ENCODE results near the gene TBC1D10A.
A peak's percentile ranks its signal among the peaks of the same experiment; 100 is the strongest.

TBC1D10A gene

DNA sequence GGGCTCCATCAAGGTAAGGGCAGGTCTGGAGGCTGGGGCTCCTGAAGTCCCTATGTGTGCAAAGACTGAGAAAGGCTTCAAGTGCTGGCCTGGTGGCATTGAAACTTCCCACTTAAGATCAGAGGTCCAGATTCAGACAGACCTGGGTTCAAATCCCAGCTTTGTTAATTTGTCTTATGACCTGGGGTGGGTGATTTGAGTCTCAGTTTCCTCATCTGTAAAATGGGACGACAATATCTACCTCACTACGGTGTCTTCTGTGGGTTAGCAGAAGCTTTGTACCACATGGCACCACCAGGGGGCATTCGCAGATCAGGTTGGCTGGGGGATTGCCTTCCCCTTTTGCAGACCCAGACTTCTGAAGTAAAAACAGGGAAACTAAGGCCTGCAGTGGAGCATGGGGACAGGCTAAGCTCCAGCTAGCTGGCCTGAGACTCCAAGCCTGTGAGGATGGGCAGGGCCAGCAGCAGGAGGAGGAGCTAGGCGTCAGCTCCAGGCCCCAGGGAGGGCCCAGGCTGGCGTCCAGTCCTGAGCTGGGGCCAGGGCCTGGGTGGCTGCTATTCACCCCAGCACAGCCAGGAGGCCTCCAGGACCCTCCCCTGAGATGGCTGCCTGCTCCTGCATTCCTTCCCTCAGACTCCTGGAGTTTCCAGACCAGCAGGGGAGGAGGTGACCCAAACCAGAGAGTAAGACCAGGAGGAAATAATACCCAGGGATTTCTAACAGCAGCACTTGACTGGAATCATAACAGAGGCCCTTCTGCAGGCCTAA lies 38.9 kb downstream of the TBC1D10A start:
- TF ChIP-seq, protein P1, sequence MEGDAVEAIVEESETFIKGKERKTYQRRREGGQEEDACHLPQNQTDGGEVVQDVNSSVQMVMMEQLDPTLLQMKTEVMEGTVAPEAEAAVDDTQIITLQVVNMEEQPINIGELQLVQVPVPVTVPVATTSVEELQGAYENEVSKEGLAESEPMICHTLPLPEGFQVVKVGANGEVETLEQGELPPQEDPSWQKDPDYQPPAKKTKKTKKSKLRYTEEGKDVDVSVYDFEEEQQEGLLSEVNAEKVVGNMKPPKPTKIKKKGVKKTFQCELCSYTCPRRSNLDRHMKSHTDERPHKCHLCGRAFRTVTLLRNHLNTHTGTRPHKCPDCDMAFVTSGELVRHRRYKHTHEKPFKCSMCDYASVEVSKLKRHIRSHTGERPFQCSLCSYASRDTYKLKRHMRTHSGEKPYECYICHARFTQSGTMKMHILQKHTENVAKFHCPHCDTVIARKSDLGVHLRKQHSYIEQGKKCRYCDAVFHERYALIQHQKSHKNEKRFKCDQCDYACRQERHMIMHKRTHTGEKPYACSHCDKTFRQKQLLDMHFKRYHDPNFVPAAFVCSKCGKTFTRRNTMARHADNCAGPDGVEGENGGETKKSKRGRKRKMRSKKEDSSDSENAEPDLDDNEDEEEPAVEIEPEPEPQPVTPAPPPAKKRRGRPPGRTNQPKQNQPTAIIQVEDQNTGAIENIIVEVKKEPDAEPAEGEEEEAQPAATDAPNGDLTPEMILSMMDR (IDR thresholded peaks at IDR 0.05; ENCODE audit: low read depth, low read length) = peak; percentile 70
- H3K4me3 ChIP-seq (replicated peaks in 1 of 2; ENCODE audit: low read depth in 2 of 2, low read length in 2 of 2) = peak overlapping the region; percentile 68 to 91
- peak; percentile 89 to 97 for DNase-seq (ENCODE audit: low read depth in 2 of 2)

DNA sequence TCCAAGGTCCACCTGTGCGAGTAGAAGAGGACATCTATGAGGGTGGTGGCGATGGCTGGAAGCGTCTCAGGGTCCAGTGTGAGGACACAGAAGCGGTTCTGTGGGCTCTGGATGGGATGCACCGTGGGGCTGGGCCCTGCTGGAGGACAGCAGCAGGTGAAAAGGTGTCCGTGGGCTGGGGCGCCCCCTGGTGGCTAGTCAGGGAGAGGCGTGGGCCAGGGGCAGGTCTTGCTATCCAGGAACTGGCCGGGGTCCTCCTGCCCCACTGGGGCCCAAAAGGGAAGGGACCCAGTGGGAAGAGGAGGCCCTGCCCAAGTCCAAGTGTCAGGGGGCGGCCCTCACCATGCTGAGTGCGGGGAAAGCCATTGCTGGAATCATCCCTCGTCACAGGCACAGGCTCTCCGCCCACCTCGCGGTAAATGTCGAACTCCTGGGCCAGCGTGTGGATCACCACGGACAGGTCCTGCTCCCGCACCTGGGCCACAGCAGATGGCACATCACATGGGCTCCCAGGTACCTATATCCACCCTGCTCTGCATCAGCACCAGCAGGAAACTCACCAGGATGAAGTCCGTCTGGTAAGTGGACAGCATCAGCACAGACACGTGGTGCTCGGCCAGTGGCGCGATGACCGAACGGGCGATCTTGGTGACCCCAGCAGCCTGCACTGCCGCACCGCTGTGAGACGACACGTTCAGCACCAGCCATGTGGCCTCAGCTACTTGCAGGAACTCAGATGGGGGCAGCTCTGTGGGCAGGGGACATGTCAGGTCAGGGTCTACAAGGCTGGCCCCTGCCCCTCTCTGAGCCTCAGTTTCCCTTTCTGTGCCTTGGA lies 39.7 kb downstream of the TBC1D10A start:
- no peak overlapping the region for H3K4me3 ChIP-seq (replicated peaks in 1 of 2; ENCODE audit: low read depth in 2 of 2, low read length in 2 of 2)
- peak; percentile 57 to 66 for DNase-seq (ENCODE audit: low read depth in 2 of 2)
- TF ChIP-seq, protein P1 (IDR thresholded peaks at IDR 0.05; ENCODE audit: low read depth, low read length) = peak; percentile 90

DNA sequence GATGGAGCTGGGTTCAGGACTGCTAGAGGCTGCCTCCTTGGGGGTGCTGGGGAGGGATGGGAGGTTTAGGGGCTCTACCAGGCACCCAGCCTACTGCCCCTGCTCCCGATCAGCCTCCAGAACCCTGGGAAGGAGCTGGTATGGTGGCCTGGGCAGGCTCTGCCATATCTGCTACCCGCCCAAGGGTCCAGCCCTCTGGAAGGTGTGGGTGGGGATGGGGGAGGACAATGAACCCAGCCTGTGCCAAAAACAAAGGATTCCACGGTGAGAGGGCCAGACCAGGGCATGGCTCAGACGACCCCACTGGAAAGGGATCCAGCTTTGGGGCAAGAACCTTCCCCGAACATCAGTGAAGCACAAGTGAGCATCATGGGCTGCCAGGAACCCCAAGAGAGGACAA lies 40.4 kb downstream of the TBC1D10A start:
- TF ChIP-seq, protein P1 (IDR thresholded peaks at IDR 0.05; ENCODE audit: low read depth, low read length) = no peak
- no peak overlapping the region for H3K4me3 ChIP-seq (replicated peaks in 1 of 2; ENCODE audit: low read depth in 2 of 2, low read length in 2 of 2)
- DNase-seq (ENCODE audit: low read depth in 2 of 2) = no peak

DNA sequence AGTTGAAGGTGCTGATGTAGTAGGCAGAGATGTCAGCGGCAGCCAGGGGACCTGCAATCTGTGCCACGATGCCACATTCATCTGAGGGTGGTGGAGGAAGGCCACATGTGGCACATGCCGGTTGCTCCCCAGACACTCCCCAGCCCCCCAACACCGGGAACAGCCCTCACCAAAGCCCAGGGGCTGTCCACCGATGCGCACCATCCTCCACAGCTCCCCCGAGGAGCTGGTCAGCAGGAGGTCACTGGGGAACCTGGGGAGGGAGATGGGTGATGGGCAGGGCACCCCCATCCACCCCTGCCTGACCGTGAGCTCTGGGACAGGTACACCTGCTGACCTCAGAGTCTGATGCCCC lies 40.9 kb downstream of the TBC1D10A start:
- no peak overlapping the region for H3K4me3 ChIP-seq (replicated peaks in 1 of 2; ENCODE audit: low read depth in 2 of 2, low read length in 2 of 2)
- DNase-seq (ENCODE audit: low read depth in 2 of 2) = no peak
- TF ChIP-seq, protein P1 (IDR thresholded peaks at IDR 0.05; ENCODE audit: low read depth, low read length) = no peak

DNA sequence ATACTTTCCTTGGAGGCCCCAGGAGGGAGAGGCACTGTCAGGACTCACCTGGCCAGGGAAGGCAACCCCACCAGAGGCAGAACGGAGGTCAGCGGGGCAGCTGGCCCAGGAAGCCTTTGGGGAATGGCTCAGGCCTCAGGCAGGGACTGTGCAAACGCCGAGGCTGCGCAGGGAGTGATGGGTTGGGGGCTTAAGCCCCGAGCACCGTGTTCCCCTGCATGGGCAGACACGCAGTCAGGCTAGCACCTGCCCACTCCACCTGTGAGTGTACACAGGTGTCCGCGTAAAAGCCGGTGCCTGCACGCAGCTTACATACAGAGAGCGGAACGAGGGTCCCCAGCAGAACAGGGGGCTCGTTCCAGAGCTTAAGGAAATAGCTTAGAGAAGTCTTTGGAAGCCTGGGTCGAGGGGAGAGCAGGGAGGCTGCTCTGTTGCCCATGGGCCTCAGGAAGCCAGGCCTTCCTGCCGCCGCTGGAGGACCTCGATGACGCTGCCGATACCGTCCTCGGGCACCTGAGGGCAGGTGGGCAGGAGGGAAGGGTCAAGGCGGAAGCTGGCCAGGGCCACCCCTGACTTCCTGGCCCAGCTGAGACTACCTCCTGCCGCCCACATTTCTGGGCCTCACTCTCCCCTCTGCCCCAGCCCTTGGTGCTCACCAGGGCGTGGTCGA lies 41.4 kb downstream of the TBC1D10A start:
- DNase-seq (ENCODE audit: low read depth in 2 of 2) = no peak
- TF ChIP-seq, protein P1 (IDR thresholded peaks at IDR 0.05; ENCODE audit: low read depth, low read length) = no peak
- H3K4me3 ChIP-seq (replicated peaks in 1 of 2; ENCODE audit: low read depth in 2 of 2, low read length in 2 of 2) = no peak overlapping the region

DNA sequence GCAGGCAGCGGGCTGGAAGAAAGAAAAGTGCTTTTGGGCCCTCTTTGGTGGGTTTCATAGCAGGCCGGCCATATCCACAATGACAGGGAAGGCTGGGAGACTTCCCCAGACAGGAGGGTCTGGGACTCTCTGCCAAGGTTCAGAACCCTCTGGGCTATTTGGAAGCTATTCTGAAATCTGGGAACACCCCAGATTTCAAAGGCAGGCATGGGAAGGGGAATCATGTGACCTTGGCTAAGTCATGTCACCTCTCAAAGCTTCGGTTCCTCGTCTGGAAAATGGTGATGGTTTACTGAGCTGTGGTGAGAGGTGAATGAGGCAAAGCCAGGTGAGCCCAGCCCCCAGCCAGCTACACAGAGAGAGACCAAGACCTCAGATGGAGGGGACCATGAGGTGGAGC lies 42.1 kb downstream of the TBC1D10A start:
- TF ChIP-seq, protein P1 (IDR thresholded peaks at IDR 0.05; ENCODE audit: low read depth, low read length) = no peak
- DNase-seq (ENCODE audit: low read depth in 2 of 2) = no peak

More for the DNA sequence above, 42.1 kb downstream of the TBC1D10A start:
- no peak overlapping the region for H3K4me3 ChIP-seq (replicated peaks in 1 of 2; ENCODE audit: low read depth in 2 of 2, low read length in 2 of 2)

Measured in cardiac fibroblast (primary cell).